Measurements from ENCODE around the gene FAM174C.
"Not testable (repeated sequence)": the region's sequence is repeated elsewhere in the genome, so short reads cannot be mapped to it uniquely, and the experiment has no call there.

Gene FAM174C

DNA sequence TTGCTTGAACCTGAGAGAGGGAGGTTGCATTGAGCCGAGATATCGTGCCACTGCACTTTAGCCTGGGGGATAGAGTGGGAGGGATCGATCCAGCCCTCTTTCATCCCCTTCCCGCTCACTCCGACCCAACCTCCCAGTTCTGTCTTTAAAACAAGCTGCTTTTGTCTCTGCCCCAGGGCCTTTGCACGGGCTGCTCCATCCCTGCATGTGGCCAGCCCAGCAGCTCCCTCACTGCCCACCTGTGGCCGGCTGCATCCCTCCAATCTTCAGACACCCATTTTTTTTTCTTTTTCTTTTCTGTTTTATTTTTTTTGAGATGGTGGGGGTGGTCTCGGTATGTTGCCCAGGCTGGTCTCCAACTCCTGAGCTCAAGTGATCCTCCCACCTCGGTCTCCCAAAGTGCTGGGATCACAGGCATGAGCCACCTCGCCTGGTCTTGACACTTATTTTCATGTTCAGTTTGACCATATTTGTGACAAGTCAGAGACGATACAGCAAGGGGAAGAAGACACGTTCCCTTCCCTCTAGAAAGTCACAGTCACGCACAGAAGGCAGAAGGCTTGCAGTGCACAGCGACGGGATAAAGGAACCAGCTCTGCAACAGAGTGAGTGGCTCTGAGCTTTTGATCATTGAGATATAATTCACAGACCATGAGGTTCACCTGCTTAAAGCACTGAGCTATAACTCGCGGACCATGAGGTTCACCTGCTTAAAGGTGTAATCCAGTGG is 42.1 kb downstream of the FAM174C start:
- Histone ChIP-seq H3K9ac (ENCODE audit: low read length) (no peak overlapping the region), H3K9me3 (ENCODE audit: insufficient read depth, low read length) (no peaks in the 10 kb centered on the region), H3K4me3 (ENCODE audit: insufficient read depth, low read length, poor library complexity, severe bottlenecking) (no peak overlapping the region), H3K9me2 (replicated peaks; ENCODE audit: insufficient read depth, low read length) (no peaks in the 10 kb centered on the region), H4K20me1 (ENCODE audit: low read depth, low read length) (no peaks in the 10 kb centered on the region), H3K79me2 (ENCODE audit: insufficient read depth, low read length) (no peaks in the 10 kb centered on the region), H3K36me3 (ENCODE audit: low read length) (no peaks in the 10 kb centered on the region), H3F3A (ENCODE audit: insufficient read depth) (no peaks in the 10 kb centered on the region), H3K4me2 (ENCODE audit: low read depth, low read length, poor library complexity, severe bottlenecking) (no peak overlapping the region), H3K27me3 (ENCODE audit: low read length) (no peaks in the 10 kb centered on the region), H3K27ac (ENCODE audit: low read depth, low read length) (no peak overlapping the region), H2AFZ (ENCODE audit: low read depth, low read length, severe bottlenecking) (no peak overlapping the region)
- no peak for TF ChIP-seq EZH2phosphoT487 (conservative IDR thresholded peaks at IDR 0.05; ENCODE audit: low read length)
- TF ChIP-seq, protein P1, sequence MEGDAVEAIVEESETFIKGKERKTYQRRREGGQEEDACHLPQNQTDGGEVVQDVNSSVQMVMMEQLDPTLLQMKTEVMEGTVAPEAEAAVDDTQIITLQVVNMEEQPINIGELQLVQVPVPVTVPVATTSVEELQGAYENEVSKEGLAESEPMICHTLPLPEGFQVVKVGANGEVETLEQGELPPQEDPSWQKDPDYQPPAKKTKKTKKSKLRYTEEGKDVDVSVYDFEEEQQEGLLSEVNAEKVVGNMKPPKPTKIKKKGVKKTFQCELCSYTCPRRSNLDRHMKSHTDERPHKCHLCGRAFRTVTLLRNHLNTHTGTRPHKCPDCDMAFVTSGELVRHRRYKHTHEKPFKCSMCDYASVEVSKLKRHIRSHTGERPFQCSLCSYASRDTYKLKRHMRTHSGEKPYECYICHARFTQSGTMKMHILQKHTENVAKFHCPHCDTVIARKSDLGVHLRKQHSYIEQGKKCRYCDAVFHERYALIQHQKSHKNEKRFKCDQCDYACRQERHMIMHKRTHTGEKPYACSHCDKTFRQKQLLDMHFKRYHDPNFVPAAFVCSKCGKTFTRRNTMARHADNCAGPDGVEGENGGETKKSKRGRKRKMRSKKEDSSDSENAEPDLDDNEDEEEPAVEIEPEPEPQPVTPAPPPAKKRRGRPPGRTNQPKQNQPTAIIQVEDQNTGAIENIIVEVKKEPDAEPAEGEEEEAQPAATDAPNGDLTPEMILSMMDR (IDR thresholded peaks at IDR 0.05; ENCODE audit: insufficient read depth, low read length, poor library complexity, severe bottlenecking): no peak

- Histone ChIP-seq H3K4me3 (ENCODE audit: insufficient read depth, low read length, poor library complexity, severe bottlenecking) (no peak overlapping the region), H3K9me2 (replicated peaks; ENCODE audit: insufficient read depth, low read length) (no peaks in the 10 kb centered on the region), H4K20me1 (ENCODE audit: low read depth, low read length) (no peaks in the 10 kb centered on the region), H3K79me2 (ENCODE audit: insufficient read depth, low read length) (no peaks in the 10 kb centered on the region), H3K36me3 (ENCODE audit: low read length) (no peaks in the 10 kb centered on the region), H2AFZ (ENCODE audit: low read depth, low read length, severe bottlenecking) (no peak overlapping the region), H3K9ac (ENCODE audit: low read length) (no peak overlapping the region), H3K27ac (ENCODE audit: low read depth, low read length) (no peak overlapping the region), H3F3A (ENCODE audit: insufficient read depth) (no peaks in the 10 kb centered on the region), H3K27me3 (ENCODE audit: low read length) (no peaks in the 10 kb centered on the region), H3K4me2 (ENCODE audit: low read depth, low read length, poor library complexity, severe bottlenecking) (no peak overlapping the region), H3K9me3 (ENCODE audit: insufficient read depth, low read length) (no peaks in the 10 kb centered on the region)
- TF ChIP-seq EZH2phosphoT487 (conservative IDR thresholded peaks at IDR 0.05; ENCODE audit: low read length): no peak
- TF ChIP-seq, protein P1 (IDR thresholded peaks at IDR 0.05; ENCODE audit: insufficient read depth, low read length, poor library complexity, severe bottlenecking): no peak
Measured at GRCh38 chr19:1318678-1319471, 43.5 kb downstream of the FAM174C start.

DNA sequence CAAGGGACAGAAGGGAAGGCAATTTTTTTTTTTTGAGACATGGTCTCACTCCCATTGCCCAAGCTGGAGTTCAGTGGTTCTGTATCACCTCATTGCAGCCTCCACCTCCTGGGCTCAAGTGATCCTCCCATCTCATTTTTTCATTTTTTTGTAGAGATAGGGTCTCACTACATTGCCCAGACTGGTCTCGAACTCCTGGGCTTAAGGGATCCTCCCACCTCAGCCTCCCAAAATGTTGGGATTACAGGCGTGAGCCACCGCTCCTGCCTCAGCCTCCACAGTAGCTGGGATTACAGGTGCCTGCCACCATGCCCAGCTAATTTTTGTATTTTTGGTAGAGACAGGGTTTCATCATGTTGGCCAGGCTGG is 44.9 kb downstream of the FAM174C start:
- H3K9me2 ChIP-seq (replicated peaks; ENCODE audit: insufficient read depth, low read length); H3K4me2 ChIP-seq (ENCODE audit: low read depth, low read length, poor library complexity, severe bottlenecking); H3F3A ChIP-seq (ENCODE audit: insufficient read depth); H3K36me3 ChIP-seq (ENCODE audit: low read length); H3K9ac ChIP-seq (ENCODE audit: low read length); H2AFZ ChIP-seq (ENCODE audit: low read depth, low read length, severe bottlenecking); H3K27ac ChIP-seq (ENCODE audit: low read depth, low read length); H3K79me2 ChIP-seq (ENCODE audit: insufficient read depth, low read length); H3K27me3 ChIP-seq (ENCODE audit: low read length); H4K20me1 ChIP-seq (ENCODE audit: low read depth, low read length); H3K4me3 ChIP-seq (ENCODE audit: insufficient read depth, low read length, poor library complexity, severe bottlenecking); H3K9me3 ChIP-seq (ENCODE audit: insufficient read depth, low read length): not testable (repeated sequence)

DNA sequence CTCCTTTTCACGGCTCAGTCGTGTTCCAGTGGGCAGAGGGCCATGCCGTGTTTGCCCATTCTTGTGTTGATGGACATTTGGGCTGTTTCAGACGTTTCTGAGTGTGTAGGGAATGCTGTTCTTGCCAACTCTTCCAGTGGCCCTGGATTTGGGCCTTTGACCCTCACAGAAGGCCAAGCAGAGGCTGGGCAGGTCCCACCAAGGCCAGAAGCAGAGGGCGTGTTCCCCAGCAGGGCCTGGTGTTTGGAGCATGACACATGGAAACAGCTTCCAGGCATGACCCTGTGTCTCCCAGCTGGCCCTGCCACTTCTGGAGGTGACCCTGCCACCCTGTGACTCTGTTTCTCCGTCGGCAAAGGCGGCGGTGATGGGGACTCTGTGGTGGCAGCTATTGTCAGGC is 46.2 kb downstream of the FAM174C start:
- Histone ChIP-seq H3K27ac (ENCODE audit: low read depth, low read length) (no peak overlapping the region), H3K9ac (ENCODE audit: low read length) (no peak overlapping the region), H3K9me2 (replicated peaks; ENCODE audit: insufficient read depth, low read length) (no peaks in the 10 kb centered on the region), H3K27me3 (ENCODE audit: low read length) (no peaks in the 10 kb centered on the region), H3K36me3 (ENCODE audit: low read length) (no peaks in the 10 kb centered on the region), H3F3A (ENCODE audit: insufficient read depth) (no peaks in the 10 kb centered on the region), H3K4me2 (ENCODE audit: low read depth, low read length, poor library complexity, severe bottlenecking) (no peak overlapping the region), H4K20me1 (ENCODE audit: low read depth, low read length) (no peaks in the 10 kb centered on the region), H3K4me3 (ENCODE audit: insufficient read depth, low read length, poor library complexity, severe bottlenecking) (no peak overlapping the region), H3K79me2 (ENCODE audit: insufficient read depth, low read length) (no peaks in the 10 kb centered on the region), H3K9me3 (ENCODE audit: insufficient read depth, low read length) (no peaks in the 10 kb centered on the region), H2AFZ (ENCODE audit: low read depth, low read length, severe bottlenecking) (no peak overlapping the region)
- no peak for TF ChIP-seq EZH2phosphoT487 (conservative IDR thresholded peaks at IDR 0.05; ENCODE audit: low read length)
- TF ChIP-seq, protein P1 (IDR thresholded peaks at IDR 0.05; ENCODE audit: insufficient read depth, low read length, poor library complexity, severe bottlenecking): no peak
